HG03097 (cell line): ENCODE data around the gene WWOX.
"Not testable (repeated sequence)": the region's sequence is repeated elsewhere in the genome, so short reads cannot be mapped to it uniquely, and the experiment has no call there.

ENCODE experiments used
- ATAC-seq: cut with Tn5 transposase; IDR thresholded peaks from one replicate; pipeline ENCODE4 v1.9.1; 2021; ENCODE audit not compliant: unreplicated experiment, low FRiP score

Gene WWOX

DNA sequence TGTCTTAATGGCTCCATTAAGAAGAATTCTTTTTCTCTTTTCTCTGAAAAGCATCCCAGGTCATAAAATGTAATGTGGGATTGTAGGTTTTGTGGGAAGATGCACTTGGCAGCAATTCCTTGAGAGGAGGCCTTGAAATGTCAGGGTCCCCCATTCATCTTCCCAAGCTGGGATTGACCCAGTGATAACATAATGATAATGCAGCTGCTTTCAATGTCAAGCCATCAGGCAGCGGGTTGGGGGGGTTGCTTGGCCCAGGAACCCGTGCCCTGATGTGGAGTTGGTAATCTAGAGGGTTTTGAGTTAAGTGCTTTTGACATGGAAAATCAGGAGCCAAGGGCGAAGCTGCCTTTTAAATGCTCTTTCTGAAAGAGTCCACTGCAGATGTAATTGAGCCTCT lies 484.0 kb downstream of the WWOX start:
- no peak for ATAC-seq

DNA sequence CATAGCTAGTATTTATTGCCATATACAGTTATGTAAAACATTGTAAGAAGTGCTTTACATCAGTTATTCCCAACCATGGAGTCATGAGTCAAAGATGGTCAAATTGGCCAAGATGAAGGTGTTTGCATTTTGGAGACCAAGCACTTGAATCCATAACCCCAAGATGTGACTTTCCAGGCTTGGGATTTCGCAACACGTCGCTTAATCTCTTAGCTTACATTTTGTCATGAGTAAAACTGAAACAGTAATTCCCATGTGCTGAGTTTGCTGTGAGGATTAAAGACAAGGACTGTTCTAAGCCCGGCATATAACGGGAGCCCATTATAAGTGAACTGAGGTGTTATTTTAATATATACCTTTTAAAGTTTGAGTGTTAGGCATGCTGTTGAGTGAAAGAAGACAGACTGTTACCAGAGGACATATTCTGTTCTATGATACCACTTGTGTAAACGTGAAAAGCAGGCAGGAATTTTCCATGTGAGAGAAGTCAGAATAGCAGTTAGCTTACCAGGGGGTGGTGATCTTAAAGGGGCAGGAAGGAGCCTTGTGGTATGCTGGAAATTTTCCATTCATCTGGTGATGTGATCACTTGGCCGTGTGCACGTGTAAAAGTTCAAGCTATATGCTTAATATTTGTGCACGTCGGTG lies 484.9 kb downstream of the WWOX start:
- no peak for ATAC-seq

DNA sequence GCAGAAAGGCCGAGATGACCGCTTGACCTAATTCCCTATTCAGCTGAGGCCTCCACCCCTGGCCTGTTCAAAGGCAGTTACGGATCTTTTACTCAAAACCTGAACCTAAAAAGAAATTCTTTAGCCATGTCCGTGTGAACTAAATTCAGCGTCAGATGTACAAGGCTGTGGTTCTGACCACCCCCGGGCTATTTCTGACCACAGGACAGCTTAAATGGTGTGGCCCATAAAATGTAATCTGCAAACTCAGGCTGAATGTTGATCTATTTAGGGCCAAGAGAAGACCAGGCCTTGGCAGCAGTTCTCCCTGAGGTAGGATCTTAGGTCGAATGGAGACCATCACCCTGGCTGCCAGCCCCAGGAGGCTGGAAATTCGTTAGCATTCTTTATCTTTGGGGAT lies 485.5 kb downstream of the WWOX start:
- ATAC-seq = no peak

DNA sequence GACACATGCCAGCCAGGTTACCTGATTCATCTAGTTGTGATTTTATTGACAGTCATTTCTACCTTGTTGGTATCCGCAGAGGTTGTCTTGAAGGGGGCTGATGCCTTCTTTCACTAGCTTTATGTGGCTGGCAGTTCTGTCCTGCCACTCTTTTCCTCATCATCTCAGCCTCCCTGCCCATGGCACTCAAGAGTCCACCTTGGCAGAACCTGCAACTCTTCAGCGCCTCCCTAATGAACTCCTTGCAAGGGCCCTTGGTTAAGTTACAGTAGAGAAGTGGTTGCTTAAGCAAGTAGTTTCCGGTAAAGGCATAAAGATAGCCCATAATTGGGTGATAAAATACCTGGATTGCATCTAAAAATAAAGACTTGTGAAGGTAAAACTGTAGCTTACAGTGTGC lies 489.9 kb downstream of the WWOX start:
- no peak for ATAC-seq

DNA sequence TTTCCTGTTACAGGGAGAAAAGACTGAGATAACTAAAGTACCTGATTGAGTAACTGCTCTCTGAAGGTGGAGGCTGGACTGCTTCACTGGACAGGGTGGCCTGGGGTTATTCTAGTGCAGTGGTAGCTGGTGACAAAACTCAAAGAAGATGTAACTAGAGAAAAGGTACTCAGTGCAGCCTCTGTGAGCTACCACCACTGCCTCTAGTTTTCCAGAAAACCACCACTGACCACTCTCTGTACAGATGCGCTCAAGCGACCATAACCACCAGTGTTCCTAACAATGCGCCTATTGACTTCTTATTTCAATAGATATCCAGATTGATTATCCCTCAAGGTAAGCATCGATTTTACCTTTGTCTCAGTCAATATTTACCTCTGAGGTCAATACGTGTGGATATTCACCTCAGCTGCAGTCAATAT lies 492.2 kb downstream of the WWOX start:
- ATAC-seq = no peak

DNA sequence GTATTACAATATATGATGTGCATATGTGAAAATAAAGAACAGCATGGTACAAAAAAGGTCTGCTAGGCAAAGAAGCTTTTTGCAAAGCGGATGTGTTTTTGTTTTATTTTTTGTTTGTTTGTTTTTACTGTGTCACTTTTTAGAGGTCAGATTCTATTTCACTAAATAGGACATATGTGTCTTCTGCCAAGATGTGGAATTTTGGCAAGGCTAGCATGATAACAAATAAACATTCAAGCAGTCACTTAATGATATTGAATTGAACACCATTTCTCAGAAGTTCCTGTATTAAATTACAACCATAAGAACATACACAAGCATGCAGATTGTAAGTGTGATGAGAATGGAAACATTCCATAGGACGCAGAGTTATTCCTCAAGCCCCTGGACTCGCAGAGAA lies 492.7 kb downstream of the WWOX start:
- no peak for ATAC-seq

DNA sequence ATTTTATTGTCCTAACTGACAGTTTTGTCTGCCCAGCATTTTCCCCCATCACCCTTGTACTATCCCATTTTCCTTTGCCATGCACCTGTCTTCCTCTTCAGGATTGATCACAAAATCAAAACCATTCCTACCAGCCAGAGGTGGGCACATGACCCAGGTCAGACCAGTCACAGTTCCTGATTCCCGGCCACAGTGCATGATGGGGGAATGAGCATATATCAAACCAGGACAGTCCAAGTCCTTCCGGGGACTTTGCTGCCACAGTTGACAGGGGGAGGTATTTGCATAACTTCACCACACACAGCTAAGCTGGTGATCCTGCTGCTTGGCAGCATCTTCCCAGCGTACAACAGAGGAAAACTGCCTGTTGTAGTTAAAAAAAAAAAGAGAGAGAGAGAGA lies 493.9 kb downstream of the WWOX start:
- no peak for ATAC-seq

DNA sequence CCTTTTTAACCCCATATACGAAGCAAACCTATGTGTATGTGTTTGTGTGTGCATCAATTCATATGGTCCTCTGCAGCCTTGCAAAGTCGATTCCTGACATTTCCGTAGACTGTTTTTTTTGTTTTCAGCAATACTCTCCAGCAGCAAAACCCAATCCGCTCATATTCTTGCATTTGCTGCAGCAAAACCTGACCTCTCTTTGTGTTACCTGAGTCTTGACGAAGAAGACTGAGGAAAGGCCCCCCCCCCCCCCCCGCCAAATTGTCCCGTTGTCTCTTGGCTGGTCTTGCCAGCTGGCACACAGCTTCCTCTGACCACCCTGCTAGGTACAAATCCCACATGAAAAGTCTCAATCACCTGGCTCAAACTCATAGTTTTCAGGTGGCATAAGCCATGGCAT lies 494.7 kb downstream of the WWOX start:
- ATAC-seq = no peak

DNA sequence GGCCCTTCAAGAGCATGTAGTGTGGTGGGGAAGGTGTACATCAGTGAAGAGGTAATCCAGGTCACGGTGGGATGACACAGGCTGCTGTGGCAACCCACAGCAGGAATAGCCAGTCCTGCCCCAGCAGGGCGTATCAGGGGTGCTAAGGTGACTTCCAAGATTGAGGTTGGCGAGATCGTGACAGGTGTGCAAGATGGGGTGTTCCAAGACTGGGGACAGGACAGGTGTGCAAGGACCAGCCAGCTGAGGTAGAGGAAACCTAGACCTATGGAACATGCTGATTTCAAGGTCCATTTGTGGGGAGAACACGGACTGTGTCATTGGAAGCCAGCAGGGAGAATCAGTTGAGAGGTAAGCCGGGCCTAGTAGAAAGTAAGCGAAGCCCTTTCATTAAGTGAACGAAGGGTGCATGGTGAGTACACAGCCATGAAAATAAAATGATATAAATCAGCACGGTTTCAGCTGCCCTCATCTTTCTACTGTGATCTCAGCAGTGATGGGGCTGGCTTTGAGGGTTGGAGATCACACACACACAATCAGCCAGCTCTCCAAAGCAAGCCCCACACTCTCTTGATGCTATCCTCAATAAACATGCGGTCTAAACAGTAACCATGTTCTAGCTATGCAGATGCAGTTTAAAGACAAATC lies 497.0 kb downstream of the WWOX start:
- ATAC-seq = no peak

DNA sequence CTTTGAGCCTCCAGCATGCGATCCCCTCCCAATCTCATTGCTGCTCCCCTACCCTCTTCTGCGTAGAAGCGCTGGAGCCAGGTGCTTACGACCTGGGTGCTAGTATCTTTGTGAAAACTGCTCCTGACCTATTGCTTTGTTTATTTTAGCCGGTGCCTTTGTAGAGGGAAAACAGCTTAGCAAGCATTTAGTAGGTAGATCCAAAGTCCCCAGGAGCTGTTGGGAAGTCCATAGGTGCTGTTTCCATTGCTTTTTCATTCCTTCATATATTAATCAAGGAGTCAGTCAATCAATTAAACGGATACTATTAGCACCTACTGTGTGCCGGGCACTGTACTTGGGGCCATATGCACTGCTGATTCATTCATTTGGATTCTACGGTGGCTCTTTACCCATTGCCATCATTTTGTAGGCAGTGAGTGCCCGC lies 497.6 kb downstream of the WWOX start:
- ATAC-seq = no peak

DNA sequence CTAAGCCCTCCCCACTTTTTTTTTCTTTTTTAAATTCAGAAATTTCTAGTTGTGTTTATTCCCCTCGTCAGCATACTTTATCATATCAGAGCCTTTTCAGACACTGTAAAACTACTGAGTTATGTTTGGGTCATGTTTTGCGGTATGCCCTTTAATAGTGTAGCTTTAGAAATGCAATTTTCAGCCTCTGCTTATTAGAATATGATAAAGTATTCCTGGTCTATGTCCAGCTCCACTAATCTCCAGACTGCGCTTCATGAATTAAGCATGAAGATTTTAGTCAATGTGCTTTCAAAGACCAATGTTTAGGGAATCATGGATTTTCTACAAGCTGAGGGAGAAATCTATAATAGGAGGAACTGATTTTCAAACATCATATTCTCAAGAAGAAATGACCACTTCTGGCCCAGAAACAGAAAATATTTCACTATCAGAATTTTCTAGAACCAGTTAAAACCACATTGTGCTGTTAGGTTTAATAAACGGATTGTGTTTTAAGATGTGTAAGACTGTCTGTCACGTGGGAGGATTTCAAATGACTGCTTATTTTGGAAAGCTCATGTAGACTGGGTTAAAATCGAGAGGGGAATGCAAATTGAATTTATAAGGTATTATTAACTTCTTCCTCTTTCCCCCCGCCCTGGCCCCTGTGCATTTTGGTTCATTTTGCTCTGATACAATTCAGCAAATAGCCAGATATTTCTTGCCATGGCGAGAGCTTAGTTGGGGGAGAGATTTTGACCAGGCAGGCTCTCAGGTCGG lies 498.5 kb downstream of the WWOX start:
- no peak for ATAC-seq

DNA sequence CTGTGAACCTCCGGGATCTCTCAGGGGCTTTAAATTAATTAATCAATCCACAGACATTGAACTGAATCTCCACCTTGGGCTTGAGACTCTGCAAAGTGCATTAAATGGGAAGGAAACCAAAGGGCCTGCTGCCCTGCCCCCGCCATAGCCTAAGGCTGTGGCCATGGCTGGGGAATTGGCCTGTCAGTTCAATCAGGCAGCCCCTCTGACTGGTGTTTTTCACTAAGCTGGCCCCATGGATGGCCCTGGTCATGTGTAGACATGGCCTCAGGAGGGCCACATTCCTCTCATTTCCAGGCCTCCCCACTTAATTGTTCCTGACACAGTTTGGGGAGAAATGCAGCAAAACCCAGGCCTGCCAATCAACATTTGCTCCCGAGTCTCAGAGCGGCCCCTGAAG lies 499.8 kb downstream of the WWOX start:
- ATAC-seq = no peak

DNA sequence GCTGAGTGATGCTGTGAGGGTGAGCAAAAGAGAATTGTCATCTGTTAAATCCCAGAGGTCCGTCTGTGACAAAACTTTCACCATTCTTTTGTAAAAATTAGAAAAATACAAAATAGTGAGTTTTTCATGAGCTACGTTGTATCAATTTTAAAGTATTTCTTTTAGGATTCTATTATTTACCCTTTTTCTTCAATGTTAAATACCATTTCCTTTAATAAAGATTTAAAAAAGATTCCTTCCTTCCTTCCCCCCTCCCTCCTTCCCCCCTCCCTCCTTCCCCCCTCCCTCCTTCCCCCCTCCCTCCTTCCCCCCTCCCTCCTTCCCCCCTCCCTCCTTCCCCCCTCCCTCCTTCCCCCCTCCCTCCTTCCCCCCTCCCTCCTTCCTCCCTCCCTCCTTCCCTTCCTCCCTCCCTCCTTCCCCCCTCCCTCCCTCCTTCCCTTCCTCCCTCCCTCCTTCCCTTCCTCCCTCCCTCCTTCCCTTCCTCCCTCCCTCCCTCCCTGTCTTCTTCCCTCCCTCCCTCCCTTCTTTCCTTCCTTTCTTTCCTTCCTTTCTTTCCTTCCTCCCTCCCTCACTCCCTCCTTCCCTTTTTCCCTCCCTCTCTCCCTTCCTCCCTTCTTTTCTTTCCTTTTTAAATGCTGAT lies 505.1 kb downstream of the WWOX start:
- not testable (repeated sequence) for ATAC-seq

DNA sequence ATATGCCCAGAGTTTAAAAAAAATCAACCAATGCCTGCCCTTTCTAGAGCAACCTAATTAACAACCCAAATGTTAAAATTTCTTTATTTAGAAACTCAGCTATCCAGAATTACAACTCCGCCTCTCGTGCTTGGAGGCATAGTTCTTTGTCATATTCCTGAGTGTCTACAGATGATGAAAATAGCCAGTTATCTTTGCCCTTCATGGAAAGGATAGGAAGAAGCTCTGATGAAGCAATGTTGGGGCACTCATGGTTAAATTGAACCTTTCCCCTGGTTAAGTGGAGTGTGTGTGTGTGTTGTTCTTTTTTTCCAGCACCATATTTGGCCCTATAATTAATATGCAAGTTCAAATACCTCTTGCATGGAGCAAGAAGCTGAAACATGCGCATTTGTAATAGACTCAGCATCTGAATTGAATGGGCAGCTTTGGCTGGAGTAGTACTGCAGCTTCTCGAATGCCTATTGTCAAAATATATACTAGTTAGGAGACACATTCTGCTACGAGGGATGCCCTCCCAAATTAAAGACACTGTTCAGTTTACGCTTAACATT lies 506.2 kb downstream of the WWOX start:
- no peak for ATAC-seq

DNA sequence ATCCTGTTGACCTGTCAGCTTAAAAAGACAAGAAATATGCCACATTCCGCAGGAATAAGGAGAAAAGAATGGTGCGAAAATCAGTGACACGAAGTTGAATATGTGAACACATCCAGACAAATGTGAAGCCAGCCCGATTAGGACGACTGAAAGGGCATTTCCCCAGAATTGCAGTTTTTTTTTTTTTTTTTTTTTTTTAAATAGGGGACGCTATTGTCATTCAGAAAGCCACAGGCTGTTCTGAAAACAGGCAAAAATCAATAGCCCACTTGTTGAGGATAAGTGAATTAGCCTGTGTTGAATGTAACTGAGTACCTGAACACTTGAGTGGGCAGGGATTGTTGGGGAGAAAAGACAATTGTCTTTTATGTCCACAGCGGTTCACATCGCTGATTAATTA lies 507.1 kb downstream of the WWOX start:
- no peak for ATAC-seq

DNA sequence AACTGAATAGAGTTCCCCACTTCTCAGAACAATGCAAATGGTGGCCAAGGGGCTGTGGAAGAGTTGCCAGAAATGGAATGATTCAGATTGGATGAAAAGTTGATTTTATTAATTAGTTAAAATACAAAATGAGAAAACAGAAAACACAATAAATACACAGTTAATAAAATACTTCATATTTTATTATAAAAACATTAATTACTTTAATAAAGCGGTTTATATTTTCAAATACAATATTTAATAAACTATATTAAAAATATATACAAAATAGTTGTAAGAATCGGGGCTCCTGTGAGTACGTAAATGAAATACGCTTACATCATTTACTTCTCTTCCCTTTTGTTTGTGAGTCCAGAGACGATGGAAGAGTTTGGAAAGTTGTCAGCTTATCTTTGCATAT lies 507.6 kb downstream of the WWOX start:
- no peak for ATAC-seq

DNA sequence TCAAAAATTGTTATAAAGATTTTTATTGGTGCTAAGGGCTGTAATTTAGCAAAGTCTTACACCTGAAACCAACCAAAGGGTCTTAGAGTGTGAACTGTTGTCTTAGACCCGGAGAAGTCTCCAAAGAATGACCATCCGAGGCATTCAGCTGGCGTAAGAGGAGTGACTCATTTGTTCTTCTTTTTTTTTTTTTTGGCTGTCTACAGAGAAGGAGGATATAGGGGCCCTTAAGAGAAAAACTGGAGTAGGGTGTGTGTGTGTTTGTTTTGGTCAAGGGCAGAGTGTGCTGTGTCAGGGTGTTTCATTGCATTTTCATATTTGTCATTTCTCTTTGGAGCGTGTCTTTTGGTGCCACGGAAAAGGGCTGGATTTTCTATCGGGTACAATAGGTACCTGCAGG lies 508.0 kb downstream of the WWOX start:
- ATAC-seq = no peak

DNA sequence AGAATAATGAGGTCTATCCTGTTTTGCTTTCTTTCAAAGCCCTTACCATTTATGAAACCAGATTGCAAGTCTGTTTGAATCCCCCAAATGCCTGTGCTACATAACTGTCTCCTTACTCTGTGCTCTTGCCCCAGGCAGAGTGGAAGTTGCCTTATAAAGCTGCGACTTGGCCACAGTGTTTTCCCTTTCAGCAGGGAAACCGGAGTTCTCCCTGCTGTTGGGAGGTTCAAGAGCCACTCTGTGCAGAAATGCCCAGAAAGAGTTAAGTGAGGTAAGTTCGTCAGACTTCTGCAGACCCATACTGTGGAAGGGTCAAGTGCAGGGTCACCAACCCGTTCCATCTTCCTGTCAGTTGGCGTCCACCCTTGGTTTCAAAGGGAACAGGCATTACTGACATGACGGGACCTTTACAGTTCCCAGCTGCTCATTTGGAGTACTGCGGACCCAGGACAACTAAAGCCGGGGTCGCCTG lies 508.9 kb downstream of the WWOX start:
- no peak for ATAC-seq

DNA sequence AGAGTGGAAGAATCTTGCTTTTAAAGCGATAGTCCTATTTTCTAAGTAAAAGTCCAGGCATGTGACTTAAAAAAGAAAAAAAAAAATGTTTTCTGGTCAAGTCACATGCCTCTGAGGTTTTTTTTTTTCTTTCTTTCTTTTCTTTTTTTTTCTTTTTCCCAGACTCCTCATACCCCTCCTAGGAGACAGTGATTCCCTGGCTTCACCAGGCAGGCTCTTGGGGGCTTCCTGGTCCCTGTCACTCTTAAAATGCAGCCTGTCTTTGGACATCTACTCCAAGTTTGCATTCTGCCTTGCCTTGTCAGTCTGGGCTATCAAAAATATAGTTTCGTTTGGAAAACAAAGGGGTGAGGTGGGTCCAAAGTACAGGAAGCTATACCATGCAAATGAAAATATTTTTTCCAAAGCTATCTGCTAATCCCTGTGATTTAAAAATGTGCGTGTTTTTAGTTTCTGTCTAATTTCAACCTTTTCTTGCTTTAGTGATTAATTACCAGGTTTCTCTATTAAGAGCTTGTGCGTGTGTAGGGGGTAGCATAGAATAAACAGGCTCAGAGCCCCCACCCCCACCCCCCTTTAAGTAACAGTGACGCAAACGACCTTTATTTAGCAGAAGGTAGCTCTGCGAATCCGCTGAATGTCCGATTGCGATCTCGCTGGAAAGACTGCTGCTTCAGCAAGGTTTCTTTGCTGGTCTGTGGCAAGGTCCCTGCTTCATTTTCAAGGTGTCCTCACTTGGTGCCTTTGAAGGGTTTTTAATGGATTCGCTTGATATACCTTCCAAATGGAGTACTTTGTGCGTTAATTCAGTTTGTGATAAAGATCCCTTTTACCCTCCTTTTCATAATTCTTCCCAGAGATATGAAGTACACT lies 510.2 kb downstream of the WWOX start:
- ATAC-seq = no peak

DNA sequence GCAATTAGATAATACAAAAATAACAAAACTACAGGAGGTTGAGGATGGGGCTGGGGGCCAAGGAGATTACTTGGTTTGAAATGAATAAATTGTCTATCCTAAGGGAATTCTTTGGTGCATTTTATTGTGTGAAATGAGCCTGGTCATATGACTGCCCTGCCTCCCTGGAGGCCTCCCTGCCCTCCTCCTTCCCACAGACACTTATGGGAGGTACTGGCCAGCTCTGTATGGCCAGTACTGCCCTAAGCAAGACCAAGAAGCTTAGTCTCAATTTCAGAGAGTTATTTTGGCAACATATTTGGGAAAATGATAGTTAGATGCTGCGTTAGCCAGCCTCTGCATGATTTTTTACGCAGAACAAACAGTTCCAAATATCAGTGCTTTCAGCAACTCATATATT lies 511.9 kb downstream of the WWOX start:
- no peak for ATAC-seq
